ENCODE measurements around the gene ARHGAP44.

The ARHGAP44 gene

GRCh38 chr17:12900474-12900873 lies 111.2 kb downstream of the ARHGAP44 start:
- DNase-seq = no peak

- DNase-seq = no peak
Measured at GRCh38 chr17:12902046-12902445, 112.7 kb downstream of the ARHGAP44 start.

GRCh38 chr17:12907477-12907876 lies 118.2 kb downstream of the ARHGAP44 start:
- DNase-seq = no peak

GRCh38 chr17:12909046-12909445 lies 119.7 kb downstream of the ARHGAP44 start:
- DNase-seq = no peak

DNA sequence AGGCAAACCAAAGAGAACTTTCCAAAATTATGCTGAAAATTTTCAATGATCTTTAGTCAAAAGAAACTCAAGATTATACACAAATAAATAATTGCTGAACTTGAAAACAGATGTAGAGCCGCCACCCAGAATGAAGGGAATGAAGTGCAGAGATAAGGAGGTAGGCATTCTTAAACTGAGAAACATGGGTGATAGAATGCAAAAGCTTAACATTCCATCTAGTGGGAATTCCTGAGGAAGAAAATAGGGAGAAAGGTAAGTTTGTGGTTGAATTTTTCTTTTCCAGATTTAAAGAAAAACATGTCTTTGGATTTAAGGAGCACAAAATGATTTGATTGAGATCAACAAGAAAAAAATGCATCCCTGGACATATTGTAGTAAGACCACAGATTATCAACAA lies 120.2 kb downstream of the ARHGAP44 start:
- no peak for DNase-seq

DNA sequence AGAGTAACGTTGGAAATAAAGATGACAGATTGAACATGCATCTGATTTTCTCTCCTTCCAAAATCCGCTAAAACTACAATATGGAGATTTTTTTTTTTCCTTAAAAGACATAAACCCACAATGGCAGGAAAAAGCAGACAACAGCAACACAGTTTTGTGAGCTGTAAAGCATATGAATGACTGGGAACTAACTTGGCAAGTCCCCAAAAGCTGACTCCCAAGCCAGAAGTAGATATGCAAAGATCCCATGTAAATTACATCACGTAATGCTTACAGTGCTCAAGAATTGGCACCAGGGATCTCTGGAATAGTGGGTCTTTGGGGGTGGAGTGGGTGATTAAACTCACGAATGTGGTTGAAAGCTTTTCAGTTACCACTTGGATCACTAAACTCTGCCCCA lies 121.9 kb downstream of the ARHGAP44 start:
- no peak for DNase-seq

GRCh38 chr17:12917399-12917798 lies 128.1 kb downstream of the ARHGAP44 start:
- DNase-seq = no peak

DNA sequence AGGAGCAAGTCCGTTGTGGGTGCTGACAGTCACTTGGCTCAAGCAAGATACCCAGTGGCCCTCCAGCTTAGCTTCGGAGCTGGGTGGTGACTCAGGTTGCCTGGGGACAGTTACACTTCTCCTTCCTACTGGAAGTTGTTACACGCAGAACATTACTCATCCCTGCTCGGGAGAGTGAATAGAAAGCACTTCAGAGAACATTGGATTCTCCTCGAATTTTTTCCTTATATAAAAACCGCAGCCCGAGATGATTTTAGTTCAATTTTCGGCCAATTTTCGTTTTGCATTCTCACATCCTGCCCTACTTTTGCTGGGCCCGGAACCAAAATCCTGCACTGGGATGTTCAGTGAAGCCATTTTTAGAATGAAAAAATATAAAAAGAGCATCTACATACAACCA lies 128.8 kb downstream of the ARHGAP44 start:
- DNase-seq = no peak

DNA sequence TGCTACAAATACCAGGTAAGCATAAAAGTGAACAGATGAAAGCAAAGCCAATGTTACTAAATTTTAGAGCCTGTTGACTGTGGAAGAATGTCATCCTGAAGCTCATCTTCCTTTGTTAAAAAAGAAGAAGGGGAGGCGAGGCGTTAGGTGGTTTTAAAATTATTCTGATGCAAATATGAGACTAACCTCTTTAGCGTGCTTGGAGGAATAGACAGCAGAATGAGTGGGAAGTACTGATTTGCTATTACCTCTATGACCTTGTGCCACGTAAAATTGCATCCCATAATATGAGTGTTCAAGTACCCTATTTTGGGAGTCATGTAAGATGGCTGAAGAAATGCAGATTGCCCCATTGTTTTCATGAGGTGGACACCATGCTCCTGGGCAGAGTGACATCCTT lies 132.8 kb downstream of the ARHGAP44 start:
- DNase-seq = no peak

DNA sequence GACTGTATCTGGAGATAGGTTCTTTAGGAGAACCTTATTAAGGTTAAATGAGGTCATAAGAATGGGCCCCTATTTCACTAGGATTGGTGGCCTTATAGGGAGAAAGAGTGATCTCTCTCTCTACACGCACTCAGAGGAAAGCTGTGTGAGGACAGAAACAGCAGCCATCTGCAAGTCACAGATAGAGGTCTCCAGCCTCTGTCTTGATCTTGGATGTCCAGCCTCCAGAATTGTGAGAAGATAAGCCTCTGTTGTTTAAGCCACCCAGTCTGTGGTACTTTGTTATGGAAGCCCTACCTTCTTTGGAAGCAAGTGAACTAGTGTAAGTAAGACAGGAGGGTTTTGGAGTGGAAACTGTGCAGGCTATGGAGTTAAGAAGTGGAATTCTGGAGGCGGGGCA lies 135.3 kb downstream of the ARHGAP44 start:
- no peak for DNase-seq

DNA sequence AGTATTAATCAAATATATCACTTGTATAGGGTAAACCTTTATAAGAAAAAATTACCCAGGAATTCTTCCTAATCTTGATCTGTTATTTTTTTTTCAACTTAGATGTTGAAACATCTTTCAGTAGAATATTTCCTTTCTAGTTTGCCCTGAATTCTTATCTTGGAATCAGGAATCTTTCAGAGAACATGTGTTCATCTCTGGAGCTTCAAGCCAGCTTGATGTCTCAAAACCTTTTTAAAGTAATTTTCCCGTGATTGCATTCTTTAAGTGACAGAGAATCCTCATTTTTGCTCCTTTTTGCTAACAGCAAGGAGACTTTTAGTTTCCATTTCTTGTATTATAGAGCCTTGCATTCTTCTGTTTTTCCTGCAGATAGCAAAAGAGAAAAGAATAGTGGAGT lies 137.7 kb downstream of the ARHGAP44 start:
- no peak for DNase-seq

DNA sequence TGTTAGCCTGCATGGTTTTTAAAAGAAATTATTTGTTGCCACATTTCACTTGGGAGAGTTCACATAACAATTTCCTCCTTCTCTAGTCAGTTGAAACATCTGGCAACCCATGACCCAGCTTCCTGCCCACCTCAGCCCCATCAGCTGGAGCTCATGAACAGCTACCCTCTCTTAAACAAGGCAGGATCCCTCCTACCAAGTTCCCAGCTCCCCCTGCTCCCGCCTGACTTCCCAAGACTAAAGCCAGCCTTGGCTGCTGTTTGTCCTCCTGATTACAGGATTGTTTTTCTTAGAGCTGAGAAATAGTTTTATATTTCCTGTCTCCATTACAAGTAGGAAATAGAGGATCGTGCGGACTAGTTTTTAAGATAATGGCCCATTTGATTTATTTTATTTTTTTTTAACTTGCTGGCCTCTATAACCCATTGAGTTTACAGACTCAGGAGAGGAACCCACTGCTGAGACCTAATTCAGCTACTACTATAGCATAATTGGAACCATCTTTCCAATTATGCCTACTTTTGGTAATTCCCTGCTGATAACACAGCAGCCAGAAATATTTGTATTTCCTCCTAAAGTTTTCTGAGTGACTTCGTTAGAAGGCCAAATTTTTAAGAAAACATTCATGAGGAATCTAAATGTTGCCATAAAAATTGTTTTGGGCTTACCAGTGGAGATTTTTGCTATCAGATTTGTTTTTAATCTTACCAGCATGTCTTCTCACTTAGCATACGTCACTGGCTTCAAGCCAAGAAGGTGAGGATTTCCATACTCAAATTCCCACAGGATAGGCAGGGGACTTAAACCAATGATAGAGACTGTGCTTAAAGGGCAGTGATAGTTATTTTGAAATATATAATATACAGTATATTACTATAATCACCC lies 138.5 kb downstream of the ARHGAP44 start:
- no peak for DNase-seq

DNA sequence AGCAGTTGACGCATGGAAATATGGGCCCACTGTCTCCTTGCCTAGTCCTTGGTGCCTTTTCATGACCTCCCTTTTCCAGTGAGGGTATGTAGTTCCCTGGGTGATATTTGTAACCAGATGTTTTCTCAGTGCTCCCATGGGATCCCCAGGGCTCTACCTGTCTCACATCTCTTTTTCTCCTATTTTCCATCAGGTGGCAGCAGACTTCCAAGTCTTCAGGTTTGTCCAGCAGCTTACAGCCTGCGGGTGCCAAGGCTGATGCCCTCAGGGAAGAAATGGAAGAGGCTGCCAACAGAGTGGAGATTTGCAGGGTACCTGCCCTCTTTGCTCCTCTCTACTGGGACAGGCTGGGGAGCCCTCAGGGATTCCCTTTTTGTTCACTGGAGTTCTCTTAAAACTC lies 139.4 kb downstream of the ARHGAP44 start:
- no peak for DNase-seq

GRCh38 chr17:12936501-12936900 lies 147.2 kb downstream of the ARHGAP44 start:
- no peak for DNase-seq

GRCh38 chr17:12940699-12941098 lies 151.4 kb downstream of the ARHGAP44 start:
- no peak for DNase-seq

- DNase-seq = no peak
Measured at GRCh38 chr17:12947047-12947446, 157.7 kb downstream of the ARHGAP44 start.

DNA sequence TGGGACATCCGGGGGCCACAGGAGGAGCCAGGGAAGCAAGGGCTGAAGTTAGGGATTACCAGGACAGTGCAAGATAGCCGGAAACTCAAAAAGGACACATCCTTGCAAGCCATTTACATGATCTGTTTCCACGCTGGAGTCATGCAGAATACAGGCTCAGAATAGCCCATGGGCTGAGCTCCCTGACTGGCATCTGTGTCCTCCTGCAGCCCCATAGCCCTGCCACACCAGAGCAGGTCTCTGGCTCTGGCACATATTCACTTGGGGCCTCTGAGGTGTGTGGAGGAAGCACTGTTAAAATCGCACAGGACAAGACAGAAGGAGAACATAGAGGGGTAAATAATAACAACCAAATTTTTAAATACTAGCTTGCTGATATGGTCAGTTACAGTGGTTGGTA lies 162.7 kb downstream of the ARHGAP44 start:
- DNase-seq = no peak

GRCh38 chr17:12953156-12953555 lies 163.9 kb downstream of the ARHGAP44 start:
- no peak for DNase-seq

DNA sequence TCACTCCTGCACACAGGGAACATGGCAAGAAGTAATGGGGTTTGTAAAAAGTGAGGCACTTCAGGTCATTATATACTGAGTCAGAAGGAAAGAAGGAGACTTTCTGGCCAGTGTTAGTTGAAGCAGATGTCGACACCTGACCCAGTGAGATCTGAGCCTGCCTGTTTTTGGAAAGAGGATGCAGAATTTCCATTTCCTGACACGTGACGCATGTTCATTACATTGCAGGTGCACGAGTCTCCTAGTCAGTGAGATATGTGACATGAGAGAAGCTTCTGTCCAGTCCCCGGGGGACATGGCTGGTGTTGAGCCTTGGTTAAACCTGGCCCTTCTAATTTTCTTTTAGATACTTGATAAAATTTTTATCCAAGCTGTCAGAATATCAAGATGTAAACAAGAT lies 166.2 kb downstream of the ARHGAP44 start:
- no peak for DNase-seq

DNA sequence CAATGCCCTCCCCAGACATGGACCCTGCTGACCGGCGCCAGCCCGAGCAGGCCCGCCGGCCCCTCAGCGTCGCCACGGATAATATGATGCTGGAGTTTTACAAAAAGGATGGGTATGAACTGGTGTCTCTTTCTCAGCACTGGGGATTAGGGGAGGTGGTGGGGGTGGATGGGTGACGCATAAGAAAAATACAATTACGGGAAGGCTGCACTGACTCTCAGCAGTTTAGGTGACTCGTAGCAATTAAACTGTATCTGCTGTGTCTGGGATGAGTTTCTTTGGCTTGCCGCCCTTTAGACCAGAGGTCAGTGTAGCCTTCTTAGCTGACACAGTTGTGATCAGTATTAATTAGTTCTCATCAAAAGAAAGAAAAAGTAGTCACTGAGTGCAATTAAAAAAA lies 169.5 kb downstream of the ARHGAP44 start:
- DNase-seq = no peak

DNA sequence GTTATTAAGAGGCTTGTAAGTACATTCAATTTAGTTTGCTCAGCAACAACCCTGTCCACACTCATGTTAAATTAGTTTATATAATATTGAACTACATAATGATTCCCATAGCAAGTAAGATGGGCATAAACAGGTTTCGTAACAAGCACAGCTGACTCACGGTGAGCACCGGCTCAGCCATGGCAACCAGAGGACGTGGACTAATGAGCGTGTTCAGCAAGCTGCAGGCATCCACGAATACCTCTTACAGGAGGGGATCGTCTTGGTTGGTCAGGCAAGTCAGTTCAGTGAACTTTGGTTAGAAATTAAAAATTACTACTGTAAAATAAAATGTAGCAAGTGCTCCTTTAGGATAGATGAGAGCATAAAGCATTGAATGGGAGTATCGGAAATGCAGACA lies 170.1 kb downstream of the ARHGAP44 start:
- no peak for DNase-seq

DNA sequence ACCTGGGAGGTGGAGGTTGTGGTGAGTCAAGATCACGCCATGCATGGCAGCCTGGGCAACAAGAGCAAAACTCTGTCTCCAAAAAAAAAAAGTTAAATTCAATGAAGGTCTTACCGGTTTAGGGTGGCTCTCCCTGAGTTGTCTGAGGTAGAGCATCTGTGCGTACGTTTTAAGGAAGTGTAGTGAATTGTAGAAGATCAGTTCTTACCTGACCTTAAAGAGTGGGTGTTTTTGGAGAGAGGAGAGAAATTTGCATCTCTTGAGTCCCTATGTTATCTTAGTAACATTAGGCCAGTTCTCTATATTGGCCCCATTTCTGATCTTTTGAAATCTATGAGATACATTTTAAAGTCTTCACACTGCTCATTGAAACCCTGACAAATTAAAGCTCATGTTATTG lies 172.4 kb downstream of the ARHGAP44 start:
- no peak for DNase-seq

DNA sequence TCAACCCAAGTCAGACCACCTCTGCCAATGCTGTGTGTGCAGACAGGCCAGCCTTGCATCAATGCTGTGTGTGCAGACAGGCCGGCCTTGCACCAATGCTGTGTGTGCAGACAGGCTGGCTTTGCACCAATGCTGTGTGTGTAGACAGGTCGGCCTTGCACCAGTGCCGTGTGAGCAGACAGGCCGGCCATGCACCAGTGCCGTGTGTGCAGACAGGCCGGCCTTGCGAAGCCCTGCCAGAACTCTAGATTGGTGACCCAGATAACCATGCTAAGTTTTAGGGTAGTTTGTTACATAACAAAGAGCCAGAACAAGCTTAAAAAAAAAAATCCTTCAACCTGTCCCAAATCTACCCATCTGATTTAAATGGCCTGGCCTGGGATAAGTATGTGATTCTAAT lies 174.2 kb downstream of the ARHGAP44 start:
- no peak for DNase-seq

DNA sequence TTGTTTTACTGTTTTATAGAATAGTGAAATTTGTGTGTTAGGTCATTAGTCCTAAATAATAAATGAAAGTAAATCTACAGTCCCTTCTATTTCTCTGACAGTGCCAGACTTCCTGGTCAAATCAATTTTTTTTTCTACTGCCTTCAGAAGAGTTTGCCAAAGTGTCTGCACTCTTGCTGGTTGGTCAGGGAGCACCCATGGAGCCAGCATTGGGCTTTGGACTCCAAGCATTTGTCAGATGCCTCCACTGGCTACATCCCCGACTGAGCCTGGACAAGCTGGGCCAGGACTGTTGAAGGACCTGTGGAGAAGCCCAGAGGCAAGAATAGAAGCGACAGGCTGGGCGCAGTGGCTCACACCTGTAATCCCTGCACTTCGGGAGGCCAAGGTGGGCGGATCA lies 174.9 kb downstream of the ARHGAP44 start:
- DNase-seq = no peak

DNA sequence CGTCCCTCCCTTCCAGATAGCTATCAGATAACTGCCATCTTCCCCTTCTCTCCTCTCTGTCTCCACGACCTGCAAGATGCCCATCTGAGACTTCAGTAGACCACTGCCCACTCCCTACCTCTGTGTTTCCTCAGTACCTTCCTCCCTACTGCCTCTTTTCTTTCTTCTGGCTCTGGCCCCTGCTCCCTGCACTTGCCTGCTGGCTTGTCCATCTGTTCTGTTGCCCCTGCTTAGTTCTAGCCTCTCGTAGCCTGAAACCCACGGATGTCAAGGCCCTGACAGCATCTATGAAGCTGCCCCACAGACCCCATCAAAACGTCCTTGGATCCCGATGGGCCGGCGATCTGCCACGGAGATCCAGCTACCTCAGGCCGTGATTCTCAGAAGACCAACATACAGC lies 175.5 kb downstream of the ARHGAP44 start:
- no peak for DNase-seq
